Caco-2 (cell line): ENCODE data around the gene A4GALT. TPM values are rescaled to one million over a fixed set of nuclear protein-coding genes. Genes with fewer than 3 reads are reported as not detected.

Source experiments
- BruUV-seq: library from RNA; stranded (reverse); fragments of 400-500 nt; replicated peaks from 2 replicates; lab custom pipeline; 2021; lab: Mats Ljungman, UMichigan
- CTCF ChIA-PET: fragments of 300-600 bp; sonication (Branson Sonifier 250); formaldehyde crosslinking; loops from one replicate; lab custom pipeline; 2022; ENCODE audit warnings: antibody characterized with exemption; lab: Charles Lee
- POLR2A ChIA-PET: fragments of 300-600 bp; sonication (Branson Sonifier 250); formaldehyde crosslinking; loops from one replicate; lab custom pipeline; 2022; ENCODE audit warnings: antibody characterized with exemption; lab: Charles Lee
- DNase-seq, 2 experiments: peaks; one replicate each; pipeline versions ENCODE4 v3.0.0 to v3.0.0-alpha.2; 2020 to 2022
- H3K27me3 ChIP-seq: replicated peaks from 2 replicates; pipeline ENCODE4 v1.6.0; 2011; ENCODE audit warnings: low read length; ENCODE audit not compliant: control insufficient read depth, insufficient read depth
- H3K36me3 ChIP-seq: 2 replicates; pipeline ENCODE4 v1.5.1; 2011; ENCODE audit warnings: low read length; ENCODE audit not compliant: control insufficient read depth, insufficient read depth
- H3K4me1 ChIP-seq: fragments of 250-450 bp; sonication (Bioruptor Pico); 2 replicates; pipeline ENCODE4 v1.5.1; 2020; ENCODE audit warnings: mild to moderate bottlenecking
- H3K4me3 ChIP-seq: 2 replicates; pipeline ENCODE4 v1.5.1; 2011; ENCODE audit warnings: low read depth, mild to moderate bottlenecking, control low read depth, low read length
- H3K9me3 ChIP-seq: fragments of 250-450 bp; sonication (Bioruptor Pico); 2 replicates; pipeline ENCODE4 v1.5.1; 2020; ENCODE audit warnings: mild to moderate bottlenecking, moderate library complexity
- H3K27ac Mint-ChIP-seq: one replicate; pipeline ENCODE4 v1.8.0; 2022; ENCODE audit warnings: mixed read lengths; ENCODE audit not compliant: unreplicated experiment
- H3K27me3 Mint-ChIP-seq: one replicate; pipeline ENCODE4 v1.8.0; 2022; ENCODE audit warnings: mixed read lengths; ENCODE audit not compliant: insufficient read depth, unreplicated experiment
- H3K36me3 Mint-ChIP-seq: one replicate; pipeline ENCODE4 v1.8.0; 2022; ENCODE audit warnings: mild to moderate bottlenecking, mixed read lengths; ENCODE audit not compliant: insufficient read depth, unreplicated experiment
- H3K4me1 Mint-ChIP-seq: one replicate; pipeline ENCODE4 v1.8.0; 2022; ENCODE audit warnings: low read depth, mixed read lengths; ENCODE audit not compliant: unreplicated experiment
- H3K4me3 Mint-ChIP-seq: one replicate; pipeline ENCODE4 v1.8.0; 2022; ENCODE audit warnings: mild to moderate bottlenecking, moderate library complexity, mixed read lengths; ENCODE audit not compliant: unreplicated experiment
- H3K9me3 Mint-ChIP-seq: one replicate; pipeline ENCODE4 v1.8.0; 2022; ENCODE audit warnings: mixed read lengths; ENCODE audit not compliant: unreplicated experiment
- intact Hi-C: fragments of 100-400 bp; cut with micrococcal nuclease; formaldehyde crosslinking; loops from one replicate; pipeline ENCODE4 v1.10.0; 2022; ENCODE audit not compliant: unreplicated experiment
- total RNA-seq: library from RNA; stranded (reverse); gene quantifications from 2 replicates; pipeline ENCODE4 v1.2.3, GENCODE V29; 2022
- TF ChIP-seq, protein P1 (sequence below), 2 experiments: fragments of 200-600 bp in 1 of 2; IDR thresholded peaks; 1 replicate in 1 of 2; 2 replicates in 1 of 2; pipeline versions ENCODE4 v1.5.1 to v1.8.0; 2011 to 2022; ENCODE audit warnings: antibody characterized with exemption in 1 of 2, control low read depth in 1 of 2, inconsistent platforms in 1 of 2, low read depth in 1 of 2, low read length in 1 of 2, mild to moderate bottlenecking in 1 of 2, moderate library complexity in 1 of 2; ENCODE audit not compliant: insufficient read depth in 1 of 2, severe bottlenecking in 1 of 2, unreplicated experiment in 1 of 2

A4GALT gene
- total RNA-seq, 1 experiment from 2014 or later, result 16.2 TPM

GRCh38 chr22:42699976-42700352 lies 20.7 kb downstream of the A4GALT start:
- CTCF ChIA-PET, result no interaction called here
- H3K27me3 Mint-ChIP-seq, result no peaks in the 10 kb centered on the region
- H3K4me1 ChIP-seq, result peaks cover 23% of the 10 kb centered on the region
- no peaks in the 10 kb centered on the region for H3K9me3 Mint-ChIP-seq
- no peaks in the 10 kb centered on the region for H3K36me3 Mint-ChIP-seq
- no peak for DNase-seq
- H3K4me3 ChIP-seq, result no peak overlapping the region
- peaks cover 6% of the 10 kb centered on the region for H3K4me1 Mint-ChIP-seq
- no peaks in the 10 kb centered on the region for H3K9me3 ChIP-seq
- no peak overlapping the region for H3K4me3 Mint-ChIP-seq
- no peak overlapping the region for H3K27ac Mint-ChIP-seq
- BruUV-seq, result no TSS peak
- POLR2A ChIA-PET, result no interaction called here
- TF ChIP-seq, protein P1, sequence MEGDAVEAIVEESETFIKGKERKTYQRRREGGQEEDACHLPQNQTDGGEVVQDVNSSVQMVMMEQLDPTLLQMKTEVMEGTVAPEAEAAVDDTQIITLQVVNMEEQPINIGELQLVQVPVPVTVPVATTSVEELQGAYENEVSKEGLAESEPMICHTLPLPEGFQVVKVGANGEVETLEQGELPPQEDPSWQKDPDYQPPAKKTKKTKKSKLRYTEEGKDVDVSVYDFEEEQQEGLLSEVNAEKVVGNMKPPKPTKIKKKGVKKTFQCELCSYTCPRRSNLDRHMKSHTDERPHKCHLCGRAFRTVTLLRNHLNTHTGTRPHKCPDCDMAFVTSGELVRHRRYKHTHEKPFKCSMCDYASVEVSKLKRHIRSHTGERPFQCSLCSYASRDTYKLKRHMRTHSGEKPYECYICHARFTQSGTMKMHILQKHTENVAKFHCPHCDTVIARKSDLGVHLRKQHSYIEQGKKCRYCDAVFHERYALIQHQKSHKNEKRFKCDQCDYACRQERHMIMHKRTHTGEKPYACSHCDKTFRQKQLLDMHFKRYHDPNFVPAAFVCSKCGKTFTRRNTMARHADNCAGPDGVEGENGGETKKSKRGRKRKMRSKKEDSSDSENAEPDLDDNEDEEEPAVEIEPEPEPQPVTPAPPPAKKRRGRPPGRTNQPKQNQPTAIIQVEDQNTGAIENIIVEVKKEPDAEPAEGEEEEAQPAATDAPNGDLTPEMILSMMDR (IDR thresholded peaks at IDR 0.05; ENCODE audit: insufficient read depth in 1 of 2, low read depth in 1 of 2, low read length in 1 of 2, severe bottlenecking in 1 of 2, unreplicated experiment in 1 of 2), result no peak
- no peaks in the 10 kb centered on the region for H3K36me3 ChIP-seq
- H3K27me3 ChIP-seq, result no peaks in the 10 kb centered on the region
- intact Hi-C loops, result no loop called here

- no TSS peak for BruUV-seq
- peaks cover 23% of the 10 kb centered on the region for H3K4me1 ChIP-seq
- ChIA-PET CTCF (no interaction called here), POLR2A (no interaction called here)
- intact Hi-C loops, result no loop called here
- no peaks in the 10 kb centered on the region for H3K27me3 ChIP-seq
- no peaks in the 10 kb centered on the region for H3K9me3 Mint-ChIP-seq
- DNase-seq, result no peak
- H3K36me3 ChIP-seq, result no peaks in the 10 kb centered on the region
- no peaks in the 10 kb centered on the region for H3K27me3 Mint-ChIP-seq
- no peaks in the 10 kb centered on the region for H3K36me3 Mint-ChIP-seq
- H3K4me3 Mint-ChIP-seq, result no peak overlapping the region
- peaks cover 6% of the 10 kb centered on the region for H3K4me1 Mint-ChIP-seq
- H3K27ac Mint-ChIP-seq, result peak overlapping the region; percentile 39
- H3K4me3 ChIP-seq, result no peak overlapping the region
- no peaks in the 10 kb centered on the region for H3K9me3 ChIP-seq
- TF ChIP-seq, protein P1 (IDR thresholded peaks at IDR 0.05; ENCODE audit: insufficient read depth in 1 of 2, low read depth in 1 of 2, low read length in 1 of 2, severe bottlenecking in 1 of 2, unreplicated experiment in 1 of 2), result no peak
Observed at GRCh38 chr22:42699281-42699975, 21.2 kb downstream of the A4GALT start.

- H3K27ac Mint-ChIP-seq, result no peak overlapping the region
- no peak overlapping the region for H3K4me3 Mint-ChIP-seq
- H3K4me1 ChIP-seq, result peaks cover 23% of the 10 kb centered on the region
- CTCF ChIA-PET, result no interaction called here
- no peaks in the 10 kb centered on the region for H3K36me3 Mint-ChIP-seq
- no peak overlapping the region for H3K4me3 ChIP-seq
- H3K9me3 Mint-ChIP-seq, result no peaks in the 10 kb centered on the region
- H3K27me3 ChIP-seq, result no peaks in the 10 kb centered on the region
- intact Hi-C loops, result no loop called here
- no peaks in the 10 kb centered on the region for H3K27me3 Mint-ChIP-seq
- peaks cover 6% of the 10 kb centered on the region for H3K4me1 Mint-ChIP-seq
- H3K9me3 ChIP-seq, result no peaks in the 10 kb centered on the region
- H3K36me3 ChIP-seq, result no peaks in the 10 kb centered on the region
- peak; percentile 26 to 67 for DNase-seq
- BruUV-seq, result no TSS peak
- TF ChIP-seq, protein P1 (IDR thresholded peaks at IDR 0.05; ENCODE audit: insufficient read depth in 1 of 2, low read depth in 1 of 2, low read length in 1 of 2, severe bottlenecking in 1 of 2, unreplicated experiment in 1 of 2), result no peak
- POLR2A ChIA-PET, result interaction anchor here (1.0 kb wide), 1 partner anchor 11 kb away, joined by 4 read pairs; no protein-coding TSS in a partner anchor
Observed at GRCh38 chr22:42697542-42698013, 23.1 kb downstream of the A4GALT start.
